HepG2 (cell line): ENCODE measurements around the gene PEAK1. TPM values are rescaled to one million over a fixed set of nuclear protein-coding genes. Genes with fewer than 3 reads are reported as not detected.

ENCODE experiments used
- ATAC-seq: fragments of 200-7000 bp; cut with Tn5 transposase; 3 replicates; pipeline ENCODE4 v1.9.1; 2020; ENCODE audit warnings: mild to moderate bottlenecking, moderate library complexity
- BruUV-seq: library from RNA; stranded (reverse); fragments of 400-500 nt; replicated peaks from 2 replicates; lab custom pipeline; 2021; lab: Mats Ljungman, UMichigan
- CTCF ChIA-PET: fragments of 300-600 bp; formaldehyde crosslinking; extraction: SDS; loops from one replicate; lab custom pipeline; 2021; ENCODE audit warnings: low total read pairs, inconsistent platforms, low intra/inter-chr PET ratio; lab: Yijun Ruan, JAX
- POLR2A ChIA-PET: fragments of 350-600 bp; sonication (Branson Sonifier 250); formaldehyde crosslinking; loops from one replicate; lab custom pipeline; 2020; ENCODE audit warnings: antibody characterized with exemption, inconsistent platforms; lab: Yijun Ruan, JAX
- DNase-seq: peaks from one replicate; pipeline ENCODE4 v3.0.0-alpha.2; 2015; ENCODE audit warnings: low spot score
- FAIRE-seq: peaks from 3 replicates; lab custom pipeline; 2011; peaks lifted over from hg19 to GRCh38; lab: Jason Lieb, UNC
- H2AFZ ChIP-seq: one replicate; pipeline ENCODE4 v1.6.1; 2011; ENCODE audit warnings: low read length, inconsistent platforms
- H3K27ac ChIP-seq: fragments of 300-600 bp; 3 replicates; pipeline ENCODE4 v1.8.0; 2011; ENCODE audit warnings: mixed run types, mild to moderate bottlenecking, mixed read lengths, low read length, inconsistent platforms; ENCODE audit not compliant: insufficient read depth; ENCODE audit errors: extremely low read length
- H3K27me3 ChIP-seq, 2 experiments: fragments of 200-600 bp in 1 of 2; 2 replicates in 1 of 2; 3 replicates in 1 of 2; pipeline versions ENCODE4 v1.6.0 to v1.8.0; 2011; ENCODE audit warnings: low read length in 2 of 2, mild to moderate bottlenecking in 2 of 2, moderate library complexity in 2 of 2, inconsistent platforms in 1 of 2; ENCODE audit not compliant: insufficient read depth in 2 of 2, control insufficient read depth in 1 of 2
- H3K36me3 ChIP-seq, 2 experiments: fragments of 200-600 bp in 1 of 2; replicated peaks in 1 of 2; 2 replicates in 1 of 2; 3 replicates in 1 of 2; pipeline versions ENCODE4 v1.5.1 to v1.8.0; 2011; ENCODE audit warnings: low read length in 2 of 2, inconsistent platforms in 1 of 2; ENCODE audit not compliant: insufficient read depth in 2 of 2, control insufficient read depth in 1 of 2
- H3K4me1 ChIP-seq: 2 replicates; pipeline ENCODE4 v1.5.1; 2012; ENCODE audit warnings: low read length, inconsistent platforms; ENCODE audit not compliant: insufficient read depth
- H3K4me2 ChIP-seq: 2 replicates; pipeline ENCODE4 v1.6.0; 2011; ENCODE audit warnings: low read depth, low read length, inconsistent platforms
- H3K4me3 ChIP-seq, 3 experiments: fragments of 200-600 bp in 1 of 3; sonication (generic), shearing (Covaris generic) in 1 of 3; replicated peaks in 1 of 3; 2 replicates each; pipeline ENCODE4 v1.5.1; 2011 to 2016; ENCODE audit warnings: low read length in 3 of 3, inconsistent platforms in 2 of 3, low read depth in 2 of 3, mild to moderate bottlenecking in 2 of 3, control low read depth in 1 of 3, mixed read lengths in 1 of 3; ENCODE audit not compliant: insufficient read depth in 1 of 3
- H3K79me2 ChIP-seq: one replicate; pipeline ENCODE4 v1.6.1; 2011; ENCODE audit warnings: low read length, inconsistent platforms; ENCODE audit not compliant: insufficient read depth
- H3K9ac ChIP-seq: 2 replicates; pipeline ENCODE4 v1.6.0; 2011; ENCODE audit warnings: mild to moderate bottlenecking, low read depth, low read length, inconsistent platforms; ENCODE audit not compliant: insufficient read depth
- H3K9me3 ChIP-seq: 2 replicates; pipeline ENCODE4 v1.5.1; 2012; ENCODE audit warnings: mild to moderate bottlenecking, low read length
- H4K20me1 ChIP-seq: 2 replicates; pipeline ENCODE4 v1.6.0; 2011; ENCODE audit warnings: inconsistent platforms, mild to moderate bottlenecking, low read length, moderate library complexity; ENCODE audit not compliant: insufficient read depth
- EEA1 ChIP-seq: sonication (generic); formaldehyde crosslinking; IDR thresholded peaks from 2 replicates; pipeline ENCODE4 v1.5.1; 2020; ENCODE audit warnings: mild to moderate bottlenecking, missing genetic modification reagents, borderline replicate concordance
- JUND ChIP-seq: sonication (generic); formaldehyde crosslinking; IDR thresholded peaks from 2 replicates; pipeline ENCODE4 v1.8.0; 2022; ENCODE audit warnings: mild to moderate bottlenecking, missing genetic modification reagents
- NFE2L2 ChIP-seq: fragments of 150-350 bp; IDR thresholded peaks from 2 replicates; pipeline ENCODE4 v1.6.1; 2014; ENCODE audit warnings: low read length
- RAD21 ChIP-seq: fragments of 450-650 bp; formaldehyde crosslinking; IDR thresholded peaks from 2 replicates; pipeline ENCODE4 v1.5.0; 2020; ENCODE audit warnings: mild to moderate bottlenecking
- RAD51 ChIP-seq: fragments of 450-650 bp; IDR thresholded peaks from 2 replicates; pipeline ENCODE4 v1.6.1; 2016; ENCODE audit warnings: borderline replicate concordance
- RBM22 ChIP-seq: fragments of 200-400 bp; formaldehyde crosslinking; optimal IDR thresholded peaks from 2 replicates; pipeline ENCODE3; 2017; ENCODE audit warnings: mild to moderate bottlenecking, low read length, moderate library complexity
- SALL1 ChIP-seq: sonication (generic); formaldehyde crosslinking; IDR thresholded peaks from 2 replicates; pipeline ENCODE4 v1.8.0; 2022; ENCODE audit warnings: mild to moderate bottlenecking, missing genetic modification reagents
- SMC3 ChIP-seq: IDR thresholded peaks from 2 replicates; pipeline ENCODE4 v1.6.1; 2011; ENCODE audit warnings: low read length, improper control_type of control experiment
- STAG1 ChIP-seq: sonication (generic); formaldehyde crosslinking; IDR thresholded peaks from 2 replicates; pipeline ENCODE4 v1.4.0; 2020; ENCODE audit warnings: missing genetic modification reagents
- TBX2 ChIP-seq: sonication (generic); formaldehyde crosslinking; IDR thresholded peaks from 2 replicates; pipeline ENCODE4 v1.5.0; 2020; ENCODE audit warnings: missing genetic modification reagents, mild to moderate bottlenecking, borderline replicate concordance
- XRCC5 ChIP-seq: fragments of 200-400 bp; formaldehyde crosslinking; optimal IDR thresholded peaks from 2 replicates; pipeline ENCODE3; 2017; ENCODE audit warnings: mild to moderate bottlenecking, low read length
- ZNF224 ChIP-seq: sonication (generic); formaldehyde crosslinking; IDR thresholded peaks from 2 replicates; pipeline ENCODE4 v1.5.0; 2020; ENCODE audit warnings: mild to moderate bottlenecking, missing genetic modification reagents
- ZNF329 ChIP-seq: sonication (generic); formaldehyde crosslinking; IDR thresholded peaks from 2 replicates; pipeline ENCODE4 v1.9.0; 2021; ENCODE audit warnings: low read depth, mild to moderate bottlenecking, missing genetic modification reagents
- ZNF501 ChIP-seq: sonication (generic); formaldehyde crosslinking; IDR thresholded peaks from 2 replicates; pipeline ENCODE4 v1.5.1; 2020; ENCODE audit warnings: mild to moderate bottlenecking, moderate library complexity, missing genetic modification reagents
- ZNF563 ChIP-seq: sonication (generic); formaldehyde crosslinking; IDR thresholded peaks from 2 replicates; pipeline ENCODE4 v1.8.0; 2022; ENCODE audit warnings: mild to moderate bottlenecking, moderate library complexity, missing genetic modification reagents
- ZNF598 ChIP-seq: sonication (generic); formaldehyde crosslinking; IDR thresholded peaks from 2 replicates; pipeline ENCODE4 v1.5.1; 2020; ENCODE audit warnings: mild to moderate bottlenecking, missing genetic modification reagents, borderline replicate concordance
- ZNF678 ChIP-seq: sonication (generic); formaldehyde crosslinking; IDR thresholded peaks from 2 replicates; pipeline ENCODE4 v1.4.0; 2020; ENCODE audit warnings: mild to moderate bottlenecking, missing genetic modification reagents
- WGBS: methylation state at CpG from one replicate; pipeline ENCODE4 v1.1.6; 2017; ENCODE audit warnings: low lambda C conversion rate; 5-methylcytosine and 5-hydroxymethylcytosine counted together
- in situ Hi-C: cut with HindIII; loops from 2 replicates; pipeline ENCODE4 v1.10.0; 2017; ENCODE audit warnings: low pct_unique_long_range_greater_than_20kb; ENCODE audit not compliant: extremely low pct_ligation_motif_present
- intact Hi-C: fragments of 100-400 bp; cut with micrococcal nuclease; formaldehyde crosslinking; loops from one replicate; pipeline ENCODE4 v1.10.0; 2022; ENCODE audit not compliant: unreplicated experiment
- polyA plus RNA-seq, 8 experiments: library from polyadenylated mRNA; depleted of rRNA in 3 of 8; stranded (reverse) in 7 of 8; unstranded in 1 of 8; fragments of >200 nt; fragmentation: Illumina TruSeq in 4 of 8; extraction: Trizol in 4 of 8; gene quantifications; 2 replicates each; pipeline versions ENCODE4 v1.2.1 to v1.2.3, GENCODE V29; 2011 to 2016; ENCODE audit warnings: low read depth in 4 of 8, missing spikeins in 1 of 8, mixed read lengths in 1 of 8; ENCODE audit not compliant: insufficient read depth in 1 of 8
- total RNA-seq, 5 experiments: library from RNA; depleted of rRNA; stranded (reverse); fragments of >200 nt; fragmentation: Illumina TruSeq; extraction: Trizol; gene quantifications; 2 replicates each; pipeline ENCODE4 v1.2.3, GENCODE V29; 2016; ENCODE audit warnings: low read depth in 1 of 5
- TF ChIP-seq, protein P1 (sequence below): sonication (generic); formaldehyde crosslinking; conservative IDR thresholded peaks from 2 replicates; pipeline ENCODE4 v1.8.0; 2022; ENCODE audit warnings: low read depth, missing genetic modification reagents
- TF ChIP-seq, protein P2 (sequence below): sonication (generic); formaldehyde crosslinking; IDR thresholded peaks from 2 replicates; pipeline ENCODE4 v1.5.0; 2020; ENCODE audit warnings: mild to moderate bottlenecking, missing genetic modification reagents, moderate library complexity

PEAK1 gene
- total and polyA plus RNA-seq, 2 of the 13 experiments (the other 11 are each of a cell fraction or from before 2014, with no cell fraction given), result 6.0 to 6.6 TPM

DNA sequence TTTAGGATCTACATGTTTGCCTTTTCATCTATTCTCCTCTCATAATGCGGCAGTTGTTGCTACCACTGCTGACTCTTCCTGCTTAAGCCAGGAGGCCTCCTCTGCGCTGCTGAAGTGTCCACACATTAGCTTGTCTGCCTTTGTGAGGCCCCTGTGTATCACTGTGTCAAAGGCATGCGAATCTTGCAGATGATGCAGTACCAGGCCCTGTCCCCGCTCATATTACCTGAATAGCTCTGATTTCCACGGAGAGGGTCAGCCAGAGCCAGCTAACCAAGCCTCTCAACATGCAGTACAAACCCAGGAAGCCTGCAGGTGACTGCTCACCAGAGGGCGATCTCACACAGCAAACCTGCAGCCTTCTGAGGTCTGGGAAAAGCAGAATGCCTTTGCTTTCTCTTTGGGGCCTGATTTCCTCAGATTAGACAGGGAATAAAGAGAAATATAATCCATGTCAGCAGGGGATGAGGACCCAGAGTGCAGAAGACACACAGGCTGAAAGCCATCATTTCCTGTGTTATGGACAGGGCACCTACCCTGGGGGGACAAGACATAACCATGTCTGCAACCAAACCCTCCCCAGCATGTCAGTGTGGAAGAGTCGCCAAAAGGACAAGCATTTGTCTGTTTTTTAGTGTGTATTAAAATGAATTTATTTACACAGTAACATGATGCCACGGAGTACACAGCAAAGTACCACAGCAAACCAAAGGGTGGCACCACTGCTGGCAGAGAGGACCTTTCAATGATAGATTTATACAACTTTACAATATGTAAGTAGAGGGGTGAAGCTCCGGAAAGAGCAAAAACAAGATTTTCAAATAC, 312.2 kb downstream of the PEAK1 start:
- FAIRE-seq, result peak; percentile 47
- no TSS peak for BruUV-seq
- Histone ChIP-seq H3K27ac (no peak overlapping the region), H2AFZ (no peak overlapping the region), H3K4me1 (no peaks in the 10 kb centered on the region; the same call in 1 of the 2 replicates), H3K36me3 (peaks cover 0 to 4% of the 10 kb centered on the region in 2 experiments; a peak in 1 of 5 replicates), H3K4me3 (no peak overlapping the region), H3K4me2 (no peak overlapping the region), H4K20me1 (no peaks in the 10 kb centered on the region), H3K79me2 (no peaks in the 10 kb centered on the region), H3K9me3 (no peaks in the 10 kb centered on the region), H3K9ac (no peak overlapping the region), H3K27me3 (no peaks in the 10 kb centered on the region)
- CTCF ChIA-PET, result interaction anchor here (1.8 to 2.0 kb wide), 2 partner anchors 389 to 436 kb away, joined by 10 to 15 read pairs; no protein-coding TSS in a partner anchor
- peak; percentile 41 for DNase-seq
- intact Hi-C loops (loop anchor here (1.0 kb wide), 1 partner anchor 389 kb away; no protein-coding TSS in a partner anchor), in situ Hi-C loops (loop anchor here (5.0 kb wide), 1 partner anchor 435 kb away; no protein-coding TSS in a partner anchor)
- POLR2A ChIA-PET, result no interaction called here
- TF ChIP-seq RAD51, result no peak
- peak; percentile 64 for TF ChIP-seq RAD21 (CRISPR knock-in tag)
- TF ChIP-seq RBM22, result peak; percentile 72
- peak; percentile 53 for TF ChIP-seq XRCC5
- no peak for TF ChIP-seq ZNF563 (CRISPR knock-in tag)
- TF ChIP-seq STAG1 (CRISPR knock-in tag), result peak; percentile 93
- 0 out of 2 replicates have a peak, but pooled peaks have one; percentile 17 for TF ChIP-seq JUND (CRISPR knock-in tag)
- no peak for TF ChIP-seq ZNF598 (CRISPR knock-in tag)
- TF ChIP-seq NFE2L2, result no peak
- 0 out of 2 replicates have a peak, but pooled peaks have one; percentile 19 for TF ChIP-seq TBX2 (CRISPR knock-in tag)
- TF ChIP-seq ZNF224 (CRISPR knock-in tag), result 0 out of 2 replicates have a peak, but pooled peaks have one; percentile 41
- TF ChIP-seq, protein P1, sequence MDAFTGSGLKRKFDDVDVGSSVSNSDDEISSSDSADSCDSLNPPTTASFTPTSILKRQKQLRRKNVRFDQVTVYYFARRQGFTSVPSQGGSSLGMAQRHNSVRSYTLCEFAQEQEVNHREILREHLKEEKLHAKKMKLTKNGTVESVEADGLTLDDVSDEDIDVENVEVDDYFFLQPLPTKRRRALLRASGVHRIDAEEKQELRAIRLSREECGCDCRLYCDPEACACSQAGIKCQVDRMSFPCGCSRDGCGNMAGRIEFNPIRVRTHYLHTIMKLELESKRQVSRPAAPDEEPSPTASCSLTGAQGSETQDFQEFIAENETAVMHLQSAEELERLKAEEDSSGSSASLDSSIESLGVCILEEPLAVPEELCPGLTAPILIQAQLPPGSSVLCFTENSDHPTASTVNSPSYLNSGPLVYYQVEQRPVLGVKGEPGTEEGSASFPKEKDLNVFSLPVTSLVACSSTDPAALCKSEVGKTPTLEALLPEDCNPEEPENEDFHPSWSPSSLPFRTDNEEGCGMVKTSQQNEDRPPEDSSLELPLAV, result no peak
- TF ChIP-seq ZNF329 (CRISPR knock-in tag), result 0 out of 2 replicates have a peak, but pooled peaks have one; percentile 35
- no peak for TF ChIP-seq EEA1 (CRISPR knock-in tag)
- 0 out of 2 replicates have a peak, but pooled peaks have one; percentile 36 for TF ChIP-seq ZNF501
- peak; percentile 91 for TF ChIP-seq SMC3
- TF ChIP-seq, protein P2, sequence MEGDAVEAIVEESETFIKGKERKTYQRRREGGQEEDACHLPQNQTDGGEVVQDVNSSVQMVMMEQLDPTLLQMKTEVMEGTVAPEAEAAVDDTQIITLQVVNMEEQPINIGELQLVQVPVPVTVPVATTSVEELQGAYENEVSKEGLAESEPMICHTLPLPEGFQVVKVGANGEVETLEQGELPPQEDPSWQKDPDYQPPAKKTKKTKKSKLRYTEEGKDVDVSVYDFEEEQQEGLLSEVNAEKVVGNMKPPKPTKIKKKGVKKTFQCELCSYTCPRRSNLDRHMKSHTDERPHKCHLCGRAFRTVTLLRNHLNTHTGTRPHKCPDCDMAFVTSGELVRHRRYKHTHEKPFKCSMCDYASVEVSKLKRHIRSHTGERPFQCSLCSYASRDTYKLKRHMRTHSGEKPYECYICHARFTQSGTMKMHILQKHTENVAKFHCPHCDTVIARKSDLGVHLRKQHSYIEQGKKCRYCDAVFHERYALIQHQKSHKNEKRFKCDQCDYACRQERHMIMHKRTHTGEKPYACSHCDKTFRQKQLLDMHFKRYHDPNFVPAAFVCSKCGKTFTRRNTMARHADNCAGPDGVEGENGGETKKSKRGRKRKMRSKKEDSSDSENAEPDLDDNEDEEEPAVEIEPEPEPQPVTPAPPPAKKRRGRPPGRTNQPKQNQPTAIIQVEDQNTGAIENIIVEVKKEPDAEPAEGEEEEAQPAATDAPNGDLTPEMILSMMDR (CRISPR knock-in tag), result peak; percentile 87
- TF ChIP-seq ZNF678 (CRISPR knock-in tag), result no peak
- TF ChIP-seq SALL1 (CRISPR knock-in tag), result 0 out of 2 replicates have a peak, but pooled peaks have one; percentile 14
- 51% methylated on average over 9 of the region's 9 CpGs for WGBS
- peak; percentile 94 for ATAC-seq
